ENCODE results near the gene STARD3NL. TPM values are rescaled to one million over a fixed set of nuclear protein-coding genes. Genes with fewer than 3 reads are reported as not detected.

Gene STARD3NL
- total and polyA plus RNA-seq, 2 of the 4 experiments (the other 2 are of a cell fraction), result 51.6 to 69.7 TPM

DNA sequence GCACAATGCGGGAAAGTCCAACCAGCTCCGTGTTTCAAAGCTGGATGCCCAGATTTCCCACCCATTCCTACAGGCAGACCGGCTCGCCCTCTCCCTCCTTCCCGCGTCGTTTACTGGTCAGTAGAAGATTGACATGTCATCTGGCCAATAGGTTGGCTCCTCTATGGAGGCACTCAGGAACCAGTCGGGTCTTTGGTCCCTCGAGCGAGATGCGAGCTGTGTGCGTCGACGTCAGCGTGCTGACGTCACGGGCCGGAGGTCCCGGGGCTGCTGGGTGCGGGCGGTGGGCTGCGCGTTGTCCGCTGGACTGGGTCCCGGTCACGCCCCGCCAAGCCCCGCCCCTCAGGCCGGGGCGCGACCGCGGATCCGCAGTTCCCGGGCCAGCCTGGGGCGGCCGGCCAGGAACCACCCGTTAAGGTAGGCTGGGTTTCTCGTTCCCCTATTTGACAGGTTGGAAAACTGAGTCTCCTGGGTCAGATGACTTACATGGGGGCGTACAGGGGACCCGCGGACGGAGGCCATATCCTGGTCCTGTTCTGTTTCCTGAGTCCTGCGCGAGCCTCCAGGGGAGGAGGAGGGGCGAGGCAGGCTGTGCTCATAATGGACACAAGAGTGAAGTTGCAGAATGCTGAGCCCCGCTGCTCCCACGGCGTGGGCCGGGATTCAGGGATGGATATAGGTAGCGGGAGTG lies at the start of gene STARD3NL (continued):
- TF ChIP-seq RCOR1 (IDR thresholded peaks at IDR 0.05; ENCODE audit: insufficient replicate concordance, low read length), result peak; percentile 24
- peak; percentile 50; the same call in 1 of the 2 replicates for TF ChIP-seq FOS (IDR thresholded peaks at IDR 0.05; ENCODE audit: low read depth, low read length)
- TF ChIP-seq SMC3 (IDR thresholded peaks at IDR 0.05; ENCODE audit: low read depth, low read length), result no peak
- peak; percentile 77 for TF ChIP-seq POLR2A (IDR thresholded peaks at IDR 0.05; ENCODE audit: low read depth, low read length)
- TF ChIP-seq CHD1 (IDR thresholded peaks at IDR 0.05; ENCODE audit: low read depth, low read length), result peak; percentile 54; the same call in 1 of the 2 replicates

DNA sequence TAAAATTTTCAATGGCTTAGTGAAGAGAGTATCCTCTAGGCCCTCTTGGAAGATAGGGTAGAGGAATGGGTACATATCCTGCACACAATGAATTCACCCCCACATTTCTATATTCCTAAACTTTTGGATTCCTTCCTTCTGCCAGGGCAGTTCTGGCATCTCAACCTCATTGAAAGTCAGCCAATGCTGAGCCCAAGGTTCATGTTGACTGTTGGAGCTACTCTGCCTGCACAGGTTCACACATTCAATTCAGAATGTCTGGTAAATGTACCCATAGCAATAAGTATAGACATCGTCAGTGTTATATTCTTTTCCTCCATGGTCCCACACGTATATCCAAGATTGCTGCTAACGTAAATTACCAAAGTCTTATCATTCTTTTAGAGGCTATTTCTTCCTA lies 48.9 kb upstream of the STARD3NL start:
- WGBS, 2 experiments (ENCODE audit: extremely low coverage in 2 of 2, insufficient read length in 1 of 2), result no CpG with 5 or more reads among the region's 3 CpGs
- Histone ChIP-seq H3K14ac (replicated peaks; ENCODE audit: low read depth, low read length) (no peak overlapping the region), H3K79me1 (ENCODE audit: low read depth in 1 of 2, low read length in 2 of 2) (no peaks in the 10 kb centered on the region), H4K20me1 (ENCODE audit: insufficient read depth, low read length) (no peaks in the 10 kb centered on the region), H3K9ac (ENCODE audit: low read depth, low read length) (no peak overlapping the region), H2AK5ac (ENCODE audit: low read depth, low read length) (no peak overlapping the region), H3K9me1 (ENCODE audit: insufficient read depth, low read length) (no peaks in the 10 kb centered on the region), H2BK120ac (ENCODE audit: low read depth, low read length) (no peak overlapping the region), H4K91ac (ENCODE audit: insufficient read depth, low read depth, low read length) (no peak overlapping the region), H3K9me3 (ENCODE audit: control insufficient read depth, insufficient read depth, low read length) (no peaks in the 10 kb centered on the region), H2BK15ac (ENCODE audit: low read depth, low read length) (no peak overlapping the region), H3K4ac (ENCODE audit: low read depth, low read length) (no peak overlapping the region), H2BK20ac (ENCODE audit: low read depth, low read length) (no peak overlapping the region), H3K4me2 (ENCODE audit: low read depth, low read length) (no peak overlapping the region), H3K27me3 (ENCODE audit: control insufficient read depth, insufficient read depth, low read length) (no peaks in the 10 kb centered on the region), H2AK9ac (replicated peaks; ENCODE audit: low read depth, low read length, poor library complexity) (no peak overlapping the region), H4K5ac (ENCODE audit: low read depth, low read length) (no peak overlapping the region), H3K27ac (ENCODE audit: insufficient read depth, low read length) (no peak overlapping the region), H2BK5ac (ENCODE audit: low read depth, low read length, poor library complexity, severe bottlenecking) (no peak overlapping the region), H3K36me3 (ENCODE audit: control insufficient read depth, insufficient read depth, low read length) (no peaks in the 10 kb centered on the region), H3K4me3 (ENCODE audit: insufficient read depth, low read depth, low read length) (no peak overlapping the region), H4K8ac (ENCODE audit: low read depth in 2 of 2, low read length in 2 of 2) (no peak overlapping the region), H2AFZ (replicated peaks; ENCODE audit: low read length, poor library complexity) (no peak overlapping the region), H3K4me1 (ENCODE audit: control insufficient read depth, insufficient read depth, low read length) (no peaks in the 10 kb centered on the region), H3K56ac (ENCODE audit: extremely low read depth, insufficient read depth, low read length) (no peak overlapping the region), H3K23ac (ENCODE audit: low read depth, low read length) (no peak overlapping the region), H3K18ac (ENCODE audit: low read depth, low read length) (no peak overlapping the region)
- dilution Hi-C loops (cut with HindIII; ENCODE audit: low sequenced_read_pairs, unreplicated experiment) (no loop called here), intact Hi-C loops (cut with micrococcal nuclease) (loop anchor here (5.0 kb wide), 1 partner anchor 43 kb away; no protein-coding TSS in a partner anchor), in situ Hi-C loops (cut with MboI; ENCODE audit: low sequenced_read_pairs) (no loop called here)
- no peak for TF ChIP-seq CHD1 (IDR thresholded peaks at IDR 0.05; ENCODE audit: low read depth, low read length)
- TF ChIP-seq FOS (IDR thresholded peaks at IDR 0.05; ENCODE audit: low read depth, low read length), result no peak
- TF ChIP-seq, protein P1, sequence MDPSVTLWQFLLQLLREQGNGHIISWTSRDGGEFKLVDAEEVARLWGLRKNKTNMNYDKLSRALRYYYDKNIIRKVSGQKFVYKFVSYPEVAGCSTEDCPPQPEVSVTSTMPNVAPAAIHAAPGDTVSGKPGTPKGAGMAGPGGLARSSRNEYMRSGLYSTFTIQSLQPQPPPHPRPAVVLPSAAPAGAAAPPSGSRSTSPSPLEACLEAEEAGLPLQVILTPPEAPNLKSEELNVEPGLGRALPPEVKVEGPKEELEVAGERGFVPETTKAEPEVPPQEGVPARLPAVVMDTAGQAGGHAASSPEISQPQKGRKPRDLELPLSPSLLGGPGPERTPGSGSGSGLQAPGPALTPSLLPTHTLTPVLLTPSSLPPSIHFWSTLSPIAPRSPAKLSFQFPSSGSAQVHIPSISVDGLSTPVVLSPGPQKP (IDR thresholded peaks at IDR 0.05; ENCODE audit: borderline replicate concordance, low read depth, low read length), result no peak
- no peak for TF ChIP-seq MAZ (IDR thresholded peaks at IDR 0.05; ENCODE audit: borderline replicate concordance, low read depth, low read length)
- no peak for TF ChIP-seq MAFK (IDR thresholded peaks at IDR 0.05; ENCODE audit: low read depth, low read length)
- no peak for TF ChIP-seq RCOR1 (IDR thresholded peaks at IDR 0.05; ENCODE audit: insufficient replicate concordance, low read length)
- TF ChIP-seq SMC3 (IDR thresholded peaks at IDR 0.05; ENCODE audit: low read depth, low read length), result no peak
- POLR2A ChIA-PET (ENCODE audit: unreplicated experiment), result no interaction called here
- DNase-seq, result no peak
- CTCF ChIA-PET, result no interaction called here
- BruUV-seq (replicated peaks), result no TSS peak
- no peak for ATAC-seq (ENCODE audit: low read depth)

Data from IMR-90 (cell line).